Peyer's patch (tissue), 4 donors: Measurements from ENCODE around the gene LPO. TPM values are rescaled to one million over a fixed set of nuclear protein-coding genes. Genes with fewer than 3 reads are reported as not detected.

Source experiments
- DNase-seq, 3 donors: peaks; one replicate each; pipeline ENCODE4 v3.0.0-alpha.2; 2017 to 2019
- H3K27ac ChIP-seq, 4 donors: fragments of 200-600 bp; sonication (generic); one replicate each; pipeline ENCODE4 v1.5.1; 2016 to 2019
- H3K27me3 ChIP-seq, 2 donors: fragments of 200-600 bp; sonication (generic); one replicate each; pipeline ENCODE4 v1.5.1; 2019
- H3K36me3 ChIP-seq, 3 donors: fragments of 200-600 bp; sonication (generic); one replicate each; pipeline ENCODE4 v1.5.1; 2016 to 2019
- H3K4me1 ChIP-seq, 4 donors: fragments of 200-600 bp; sonication (generic); one replicate each; pipeline ENCODE4 v1.5.1; 2016 to 2019
- H3K4me3 ChIP-seq, 4 donors: fragments of 200-600 bp; sonication (generic); 1 replicate in 3 of 4; 2 replicates in 1 of 4; pipeline ENCODE4 v1.5.1; 2016 to 2019; ENCODE audit warnings: mild to moderate bottlenecking in 1 of 4
- H3K9me3 ChIP-seq, 4 donors: fragments of 200-600 bp; sonication (generic); one replicate each; pipeline ENCODE4 v1.5.1; 2016 to 2019; ENCODE audit warnings: mild to moderate bottlenecking in 1 of 4
- CTCF ChIP-seq, 6 experiments: fragments of 450-650 bp in 4 of 6; fragments of 200-600 bp in 2 of 6; sonication (generic) in 1 of 6; IDR thresholded peaks; one replicate each; pipeline ENCODE4 v1.5.1; 2017 to 2019; ENCODE audit warnings: antibody characterized with exemption in 6 of 6, mild to moderate bottlenecking in 3 of 6, moderate library complexity in 1 of 6
- POLR2A ChIP-seq, 2 donors: fragments of 450-650 bp; IDR thresholded peaks; one replicate each; pipeline ENCODE4 v1.5.1; 2017; ENCODE audit warnings: antibody characterized with exemption in 2 of 2, mild to moderate bottlenecking in 2 of 2, moderate library complexity in 2 of 2
- total RNA-seq, 4 donors: library from RNA; depleted of rRNA; stranded (reverse); fragments of >200 nt; gene quantifications; one replicate each; pipeline ENCODE4 v1.1.0, GENCODE V29; 2016

The LPO gene
- total RNA-seq, 4 donors from 2014 or later: 2.3 to 9.0 TPM; not detected in 2

- H3K9me3 ChIP-seq: no peaks in the 10 kb centered on the region
- no peaks in the 10 kb centered on the region for H3K36me3 ChIP-seq
- no peak for DNase-seq
- no peaks in the 10 kb centered on the region for H3K27me3 ChIP-seq
- H3K4me1 ChIP-seq: no peaks in the 10 kb centered on the region
- no peak overlapping the region for H3K4me3 ChIP-seq
- H3K27ac ChIP-seq: no peak overlapping the region
- TF ChIP-seq CTCF (IDR thresholded peaks at IDR 0.05) (no peak), POLR2A (IDR thresholded peaks at IDR 0.05) (no peak)
These were observed 33.0 kb downstream of the LPO start for GRCh38 chr17:58271216-58271931.

DNA sequence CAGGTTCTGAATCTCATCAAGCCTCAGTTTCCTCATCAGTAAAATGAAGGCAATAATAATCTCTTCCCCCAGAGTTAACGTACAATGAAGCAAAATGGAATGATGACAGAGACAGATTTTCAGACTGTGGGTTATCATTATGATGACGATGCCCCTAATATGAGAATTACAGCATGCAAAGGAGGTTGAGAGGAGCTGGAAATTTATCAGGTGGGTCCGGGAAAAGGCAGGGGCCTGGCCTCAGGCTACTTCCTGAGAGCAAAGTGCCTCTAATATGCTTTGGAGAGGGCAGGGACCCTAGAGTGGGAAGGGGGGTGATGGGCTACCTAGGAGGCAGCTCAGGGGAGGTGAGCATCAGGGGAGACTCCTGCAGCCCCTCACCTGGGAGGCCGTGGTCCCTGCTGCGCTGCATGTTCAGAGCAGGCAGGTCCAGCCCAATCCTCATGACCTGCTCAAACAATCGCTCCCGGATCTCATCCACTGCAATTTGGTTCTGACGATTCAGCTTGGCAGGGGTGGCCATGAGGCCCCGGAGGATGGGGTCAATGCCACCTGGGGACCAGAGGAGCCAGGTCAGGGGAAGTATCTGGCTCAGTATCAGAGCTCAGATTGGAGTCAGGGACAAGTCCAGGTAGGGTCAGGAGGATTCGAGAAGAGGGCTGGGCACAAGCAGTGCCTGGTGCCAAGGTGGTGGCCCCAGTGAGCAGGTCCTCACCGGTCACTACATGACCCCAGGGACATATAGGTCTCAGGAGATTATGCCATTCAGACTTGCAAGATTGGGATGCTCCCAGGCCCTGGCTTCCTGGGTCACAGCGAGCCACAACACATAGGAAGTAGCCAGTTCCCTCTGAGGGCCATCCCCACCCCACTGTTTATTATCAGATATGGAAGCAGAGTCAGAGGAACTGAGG lies 34.2 kb downstream of the LPO start:
- no peak for DNase-seq
- no peaks in the 10 kb centered on the region for H3K4me1 ChIP-seq
- TF ChIP-seq CTCF (IDR thresholded peaks at IDR 0.05): no peak
- TF ChIP-seq POLR2A (IDR thresholded peaks at IDR 0.05): no peak
- H3K9me3 ChIP-seq: no peaks in the 10 kb centered on the region
- no peak overlapping the region for H3K4me3 ChIP-seq
- no peak overlapping the region for H3K27ac ChIP-seq
- no peaks in the 10 kb centered on the region for H3K27me3 ChIP-seq
- no peaks in the 10 kb centered on the region for H3K36me3 ChIP-seq

DNA sequence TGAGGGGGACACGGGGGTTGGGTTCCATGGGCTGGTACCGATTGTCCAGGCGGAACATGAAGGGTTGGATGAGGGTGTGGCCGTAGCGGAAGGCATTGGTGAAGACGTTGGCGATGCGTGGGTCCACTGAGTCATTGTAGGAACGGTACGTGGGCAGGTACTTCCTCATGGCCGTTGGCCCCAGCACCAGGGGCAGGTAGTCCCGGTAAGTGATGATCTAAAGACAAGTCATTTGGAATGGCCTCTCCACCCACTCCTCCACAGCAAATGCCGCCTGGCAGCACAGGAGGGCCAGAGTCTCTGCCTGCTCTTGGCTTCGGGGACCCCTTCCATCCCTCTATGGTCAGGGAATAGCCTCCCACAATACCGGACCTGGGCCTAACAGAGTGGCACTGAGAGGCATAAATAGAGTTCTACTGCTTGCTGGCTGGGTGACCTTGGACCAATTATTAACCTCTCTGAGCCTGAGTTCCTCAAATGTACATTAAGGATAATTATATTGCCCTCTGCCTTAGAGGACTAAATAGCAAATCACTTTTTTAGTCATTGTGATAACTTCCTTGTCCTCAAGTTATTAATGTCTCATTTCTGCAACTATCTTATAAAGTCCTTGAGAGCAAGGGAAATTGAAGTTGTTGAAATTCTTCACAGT lies 35.2 kb downstream of the LPO start:
- H3K27ac ChIP-seq: no peak overlapping the region
- no peak for DNase-seq
- H3K4me1 ChIP-seq: peaks cover 0 to 5% (median 0%) of the 10 kb centered on the region in 4 donors
- no peaks in the 10 kb centered on the region for H3K27me3 ChIP-seq
- H3K9me3 ChIP-seq: no peaks in the 10 kb centered on the region
- no peak for TF ChIP-seq CTCF (IDR thresholded peaks at IDR 0.05)
- TF ChIP-seq POLR2A (IDR thresholded peaks at IDR 0.05): no peak
- no peaks in the 10 kb centered on the region for H3K36me3 ChIP-seq
- no peak overlapping the region for H3K4me3 ChIP-seq

DNA sequence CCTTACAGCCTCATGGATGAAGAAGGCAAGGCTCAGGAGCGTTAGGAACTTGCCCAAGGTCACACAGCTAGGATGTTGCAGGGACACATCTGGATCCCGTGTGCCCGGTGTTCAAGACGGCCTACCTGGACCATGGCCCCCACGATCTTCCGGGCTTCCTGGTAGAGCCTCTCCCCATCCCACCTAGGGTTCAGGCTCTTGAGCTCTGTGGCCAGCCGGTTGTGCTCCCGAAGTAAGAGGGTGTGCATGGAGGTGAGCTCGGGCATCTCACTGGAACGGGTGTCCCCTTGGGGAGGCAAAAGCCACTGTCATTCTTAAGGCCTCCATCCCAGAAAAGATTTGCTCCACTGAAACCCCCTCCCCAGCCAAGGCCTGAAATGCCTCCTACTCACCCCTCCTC lies 37.0 kb downstream of the LPO start:
- no peak overlapping the region for H3K4me3 ChIP-seq
- TF ChIP-seq CTCF (IDR thresholded peaks at IDR 0.05) (no peak), POLR2A (IDR thresholded peaks at IDR 0.05) (no peak)
- H3K4me1 ChIP-seq: peaks cover 0 to 14% (median 0%) of the 10 kb centered on the region in 4 donors
- DNase-seq: no peak
- H3K9me3 ChIP-seq: no peaks in the 10 kb centered on the region
- no peaks in the 10 kb centered on the region for H3K27me3 ChIP-seq
- H3K27ac ChIP-seq: no peak overlapping the region
- H3K36me3 ChIP-seq: no peaks in the 10 kb centered on the region

DNA sequence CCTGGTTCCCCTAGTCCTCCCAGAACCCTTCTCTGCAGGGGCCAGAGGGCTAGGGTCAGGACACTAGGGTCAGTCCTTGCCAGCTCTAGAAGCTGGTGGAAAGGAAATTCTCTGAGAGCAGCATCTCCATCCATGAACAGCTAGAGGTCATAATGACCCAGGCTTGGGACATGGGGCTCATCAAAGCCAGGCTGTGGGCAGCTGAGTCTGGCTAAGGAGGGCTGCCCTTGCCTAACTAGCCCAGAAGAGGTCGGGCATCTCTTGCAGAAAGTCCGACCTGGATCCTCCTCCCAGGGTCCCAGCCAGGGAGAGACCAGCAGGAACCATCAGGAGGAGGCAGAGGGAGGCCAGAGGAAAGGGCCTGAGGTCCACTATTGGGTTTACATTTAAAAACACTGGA lies 38.0 kb downstream of the LPO start:
- no peak for DNase-seq
- Histone ChIP-seq H3K9me3 (no peaks in the 10 kb centered on the region), H3K4me1 (peaks cover 0 to 14% (median 0%) of the 10 kb centered on the region in 4 donors), H3K36me3 (no peaks in the 10 kb centered on the region), H3K4me3 (no peak overlapping the region), H3K27ac (no peak overlapping the region), H3K27me3 (no peaks in the 10 kb centered on the region)
- TF ChIP-seq CTCF (IDR thresholded peaks at IDR 0.05) (no peak), POLR2A (IDR thresholded peaks at IDR 0.05) (no peak)
